SU-DHL-6 (cell line): ENCODE measurements around the gene OSER1.

Experiments
- EZH2phosphoT487 ChIP-seq: fragments of 200-600 bp; sonication (generic), shearing (Covaris generic); conservative IDR thresholded peaks from 2 replicates; pipeline ENCODE4 v1.6.1; 2018; ENCODE audit warnings: mild to moderate bottlenecking, antibody characterized with exemption, low read length, moderate library complexity, mixed read lengths
- TF ChIP-seq, protein P1 (sequence below): fragments of 200-600 bp; sonication (generic); IDR thresholded peaks from one replicate; pipeline ENCODE4 v1.5.1; 2017; ENCODE audit warnings: antibody characterized with exemption, mild to moderate bottlenecking, low read length, moderate library complexity; ENCODE audit not compliant: insufficient read depth, poor library complexity, severe bottlenecking

GRCh38 chr20:44160133-44160532 is 50.4 kb downstream of the OSER1 start:
- TF ChIP-seq, protein P1, sequence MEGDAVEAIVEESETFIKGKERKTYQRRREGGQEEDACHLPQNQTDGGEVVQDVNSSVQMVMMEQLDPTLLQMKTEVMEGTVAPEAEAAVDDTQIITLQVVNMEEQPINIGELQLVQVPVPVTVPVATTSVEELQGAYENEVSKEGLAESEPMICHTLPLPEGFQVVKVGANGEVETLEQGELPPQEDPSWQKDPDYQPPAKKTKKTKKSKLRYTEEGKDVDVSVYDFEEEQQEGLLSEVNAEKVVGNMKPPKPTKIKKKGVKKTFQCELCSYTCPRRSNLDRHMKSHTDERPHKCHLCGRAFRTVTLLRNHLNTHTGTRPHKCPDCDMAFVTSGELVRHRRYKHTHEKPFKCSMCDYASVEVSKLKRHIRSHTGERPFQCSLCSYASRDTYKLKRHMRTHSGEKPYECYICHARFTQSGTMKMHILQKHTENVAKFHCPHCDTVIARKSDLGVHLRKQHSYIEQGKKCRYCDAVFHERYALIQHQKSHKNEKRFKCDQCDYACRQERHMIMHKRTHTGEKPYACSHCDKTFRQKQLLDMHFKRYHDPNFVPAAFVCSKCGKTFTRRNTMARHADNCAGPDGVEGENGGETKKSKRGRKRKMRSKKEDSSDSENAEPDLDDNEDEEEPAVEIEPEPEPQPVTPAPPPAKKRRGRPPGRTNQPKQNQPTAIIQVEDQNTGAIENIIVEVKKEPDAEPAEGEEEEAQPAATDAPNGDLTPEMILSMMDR = no peak
- TF ChIP-seq EZH2phosphoT487 = no peak
